Natural killer cell (primary cell): ENCODE results near the gene AHDC1. TPM values are rescaled to one million over a fixed set of nuclear protein-coding genes. Genes with fewer than 3 reads are reported as not detected.

Experiments
- ATAC-seq, 3 donors: fragments of 150-1000 bp in 2 of 3; fragments of 200-7000 bp in 1 of 3; cut with Tn5 transposase; 1 replicate in 1 of 3; 2 replicates in 2 of 3; pipeline ENCODE4 v1.10.0; 2021; ENCODE audit warnings: mild to moderate bottlenecking in 2 of 3, moderate library complexity in 2 of 3
- DNase-seq, 2 donors: peaks; one replicate each; pipeline versions ENCODE4 v3.0.0 to v3.0.0-alpha.2; 2013 to 2021; ENCODE audit warnings: mixed read lengths in 1 of 2
- H3K27ac ChIP-seq: one replicate; pipeline ENCODE4 v1.5.1; 2013; ENCODE audit warnings: mild to moderate bottlenecking, low read length
- H3K27me3 ChIP-seq: one replicate; pipeline ENCODE4 v1.6.1; 2013; ENCODE audit warnings: low read length; ENCODE audit not compliant: control insufficient read depth, insufficient read depth
- H3K36me3 ChIP-seq: one replicate; pipeline ENCODE4 v1.6.1; 2013; ENCODE audit warnings: low read length; ENCODE audit not compliant: control insufficient read depth, insufficient read depth
- H3K4me1 ChIP-seq: one replicate; pipeline ENCODE4 v1.6.1; 2013; ENCODE audit warnings: low read length; ENCODE audit not compliant: control insufficient read depth, insufficient read depth
- H3K4me3 ChIP-seq: one replicate; pipeline ENCODE4 v1.5.1; 2013; ENCODE audit warnings: low read length
- H3K9me3 ChIP-seq: one replicate; pipeline ENCODE4 v1.6.1; 2013; ENCODE audit warnings: low read length; ENCODE audit not compliant: control insufficient read depth, insufficient read depth
- H3K27ac Mint-ChIP-seq, 2 donors: one replicate each; pipeline ENCODE4 v1.8.0; 2022; ENCODE audit warnings: mild to moderate bottlenecking in 2 of 2, mixed read lengths in 2 of 2, moderate library complexity in 1 of 2
- H3K27me3 Mint-ChIP-seq, 2 donors: one replicate each; pipeline ENCODE4 v1.8.0; 2022; ENCODE audit warnings: low read depth in 2 of 2, mixed read lengths in 2 of 2
- H3K36me3 Mint-ChIP-seq: one replicate; pipeline ENCODE4 v1.8.0; 2022; ENCODE audit warnings: mixed read lengths
- H3K4me1 Mint-ChIP-seq, 2 donors: one replicate each; pipeline ENCODE4 v1.8.0; 2022; ENCODE audit warnings: mixed read lengths in 2 of 2
- H3K4me3 Mint-ChIP-seq: one replicate; pipeline ENCODE4 v1.8.0; 2022; ENCODE audit warnings: mild to moderate bottlenecking, moderate library complexity, mixed read lengths
- H3K9me3 Mint-ChIP-seq, 2 donors: one replicate each; pipeline ENCODE4 v1.8.0; 2022; ENCODE audit warnings: mixed read lengths in 2 of 2
- WGBS: methylation state at CpG from one replicate; pipeline ENCODE4 v1.1.7; 2013; ENCODE audit warnings: missing lambda C conversion rate; ENCODE audit not compliant: insufficient coverage; 5-methylcytosine and 5-hydroxymethylcytosine counted together
- intact Hi-C: fragments of 100-400 bp; cut with micrococcal nuclease; formaldehyde crosslinking; loops from one replicate; pipeline ENCODE4 v1.14.2; 2022
- total RNA-seq, 4 donors: library from RNA; stranded (reverse); fragments of 120-200 nt in 1 of 4; gene quantifications; one replicate each; pipeline versions ENCODE4 v1.2.3 to v1.2.4, GENCODE V29; 2013 to 2022
- TF ChIP-seq, protein P1 (sequence below): fragments of 200-600 bp; IDR thresholded peaks from one replicate; pipeline ENCODE4 v1.8.0; 2022; ENCODE audit warnings: antibody characterized with exemption

Gene AHDC1
- total RNA-seq, 3 donors from 2014 or later (not counting 1 experiment from before 2014, with no cell fraction given), result 39.6 to 67.0 (median 47.0) TPM

DNA sequence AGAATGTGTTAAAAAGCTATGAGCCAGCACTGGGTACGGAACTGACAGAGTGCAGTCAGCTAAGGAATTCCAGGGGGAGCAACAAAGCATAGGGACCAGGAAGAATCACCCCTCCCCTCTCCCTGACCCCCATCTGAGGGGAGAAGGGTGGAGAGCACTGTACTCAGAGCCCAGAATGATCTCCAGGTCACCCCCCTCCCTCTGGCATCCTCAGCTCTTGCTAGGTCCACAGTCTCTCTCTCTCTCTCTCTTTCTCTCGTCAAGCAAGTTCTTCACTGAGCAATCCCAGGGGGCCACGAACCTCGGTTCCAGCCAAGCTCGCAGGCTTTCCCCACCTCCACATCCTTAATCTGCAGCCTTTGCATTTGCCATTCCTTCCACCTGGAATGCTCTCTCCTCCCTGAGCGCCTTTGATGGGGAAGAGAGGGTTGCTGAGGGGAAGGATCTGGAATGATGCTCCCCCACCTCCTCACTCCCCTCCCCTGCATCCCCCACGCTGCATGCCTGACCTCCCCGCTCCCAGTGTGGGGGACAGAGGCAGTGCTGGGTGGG lies 107.3 kb downstream of the AHDC1 start:
- no peak for DNase-seq
- Histone ChIP-seq H3K9me3 (no peaks in the 10 kb centered on the region), H3K36me3 (no peaks in the 10 kb centered on the region), H3K4me1 (peaks cover 7% of the 10 kb centered on the region), H3K4me3 (no peak overlapping the region), H3K27me3 (no peaks in the 10 kb centered on the region), H3K27ac (no peak overlapping the region)
- ATAC-seq, result no peak
- TF ChIP-seq, protein P1, sequence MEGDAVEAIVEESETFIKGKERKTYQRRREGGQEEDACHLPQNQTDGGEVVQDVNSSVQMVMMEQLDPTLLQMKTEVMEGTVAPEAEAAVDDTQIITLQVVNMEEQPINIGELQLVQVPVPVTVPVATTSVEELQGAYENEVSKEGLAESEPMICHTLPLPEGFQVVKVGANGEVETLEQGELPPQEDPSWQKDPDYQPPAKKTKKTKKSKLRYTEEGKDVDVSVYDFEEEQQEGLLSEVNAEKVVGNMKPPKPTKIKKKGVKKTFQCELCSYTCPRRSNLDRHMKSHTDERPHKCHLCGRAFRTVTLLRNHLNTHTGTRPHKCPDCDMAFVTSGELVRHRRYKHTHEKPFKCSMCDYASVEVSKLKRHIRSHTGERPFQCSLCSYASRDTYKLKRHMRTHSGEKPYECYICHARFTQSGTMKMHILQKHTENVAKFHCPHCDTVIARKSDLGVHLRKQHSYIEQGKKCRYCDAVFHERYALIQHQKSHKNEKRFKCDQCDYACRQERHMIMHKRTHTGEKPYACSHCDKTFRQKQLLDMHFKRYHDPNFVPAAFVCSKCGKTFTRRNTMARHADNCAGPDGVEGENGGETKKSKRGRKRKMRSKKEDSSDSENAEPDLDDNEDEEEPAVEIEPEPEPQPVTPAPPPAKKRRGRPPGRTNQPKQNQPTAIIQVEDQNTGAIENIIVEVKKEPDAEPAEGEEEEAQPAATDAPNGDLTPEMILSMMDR, result no peak
- intact Hi-C loops, result no loop called here
- H3K27ac Mint-ChIP-seq, result no peak overlapping the region
- WGBS, result 59% methylated on average over 3 of the region's 8 CpGs
- no peak overlapping the region for H3K4me3 Mint-ChIP-seq
- no peaks in the 10 kb centered on the region for H3K4me1 Mint-ChIP-seq
- no peaks in the 10 kb centered on the region for H3K36me3 Mint-ChIP-seq
- H3K27me3 Mint-ChIP-seq, result peaks cover 0 to 5% of the 10 kb centered on the region in 2 donors
- no peaks in the 10 kb centered on the region for H3K9me3 Mint-ChIP-seq

DNA sequence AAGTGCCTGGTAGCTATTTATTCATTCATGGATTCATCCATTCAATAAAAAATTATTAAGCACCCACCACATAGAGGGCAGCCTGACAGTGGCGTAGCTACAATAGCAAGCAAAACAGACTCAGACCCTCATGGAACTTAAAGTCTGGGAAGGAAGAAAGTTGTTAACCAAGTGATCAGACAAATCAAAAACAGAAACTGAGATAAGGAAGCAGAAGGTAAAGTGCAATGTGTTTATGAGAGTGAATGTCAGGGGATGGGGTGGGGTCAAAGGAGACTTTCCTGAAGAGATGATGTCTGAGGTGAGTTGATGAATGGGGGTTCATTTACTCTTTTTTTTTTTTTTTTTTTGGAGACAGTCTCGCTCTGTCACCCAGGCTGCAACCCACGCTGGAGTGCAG lies 111.1 kb downstream of the AHDC1 start:
- Mint-ChIP-seq H3K9me3 (no peaks in the 10 kb centered on the region), H3K4me3 (no peak overlapping the region), H3K27me3 (peaks cover 0 to 5% of the 10 kb centered on the region in 2 donors), H3K36me3 (no peaks in the 10 kb centered on the region), H3K27ac (no peak overlapping the region), H3K4me1 (peaks cover 26 to 28% of the 10 kb centered on the region in 2 donors)
- WGBS, result 96% methylated on average over 3 of the region's 3 CpGs
- no peak overlapping the region for H3K27ac ChIP-seq
- H3K9me3 ChIP-seq, result no peaks in the 10 kb centered on the region
- ATAC-seq, result no peak
- H3K36me3 ChIP-seq, result no peaks in the 10 kb centered on the region
- no peak for DNase-seq
- no peaks in the 10 kb centered on the region for H3K27me3 ChIP-seq
- intact Hi-C loops, result loop anchor here (5.0 kb wide), 2 partner anchors 75 to 115 kb away; no protein-coding TSS in a partner anchor
- TF ChIP-seq, protein P1, result no peak
- no peak overlapping the region for H3K4me3 ChIP-seq
- peaks cover 27% of the 10 kb centered on the region for H3K4me1 ChIP-seq

DNA sequence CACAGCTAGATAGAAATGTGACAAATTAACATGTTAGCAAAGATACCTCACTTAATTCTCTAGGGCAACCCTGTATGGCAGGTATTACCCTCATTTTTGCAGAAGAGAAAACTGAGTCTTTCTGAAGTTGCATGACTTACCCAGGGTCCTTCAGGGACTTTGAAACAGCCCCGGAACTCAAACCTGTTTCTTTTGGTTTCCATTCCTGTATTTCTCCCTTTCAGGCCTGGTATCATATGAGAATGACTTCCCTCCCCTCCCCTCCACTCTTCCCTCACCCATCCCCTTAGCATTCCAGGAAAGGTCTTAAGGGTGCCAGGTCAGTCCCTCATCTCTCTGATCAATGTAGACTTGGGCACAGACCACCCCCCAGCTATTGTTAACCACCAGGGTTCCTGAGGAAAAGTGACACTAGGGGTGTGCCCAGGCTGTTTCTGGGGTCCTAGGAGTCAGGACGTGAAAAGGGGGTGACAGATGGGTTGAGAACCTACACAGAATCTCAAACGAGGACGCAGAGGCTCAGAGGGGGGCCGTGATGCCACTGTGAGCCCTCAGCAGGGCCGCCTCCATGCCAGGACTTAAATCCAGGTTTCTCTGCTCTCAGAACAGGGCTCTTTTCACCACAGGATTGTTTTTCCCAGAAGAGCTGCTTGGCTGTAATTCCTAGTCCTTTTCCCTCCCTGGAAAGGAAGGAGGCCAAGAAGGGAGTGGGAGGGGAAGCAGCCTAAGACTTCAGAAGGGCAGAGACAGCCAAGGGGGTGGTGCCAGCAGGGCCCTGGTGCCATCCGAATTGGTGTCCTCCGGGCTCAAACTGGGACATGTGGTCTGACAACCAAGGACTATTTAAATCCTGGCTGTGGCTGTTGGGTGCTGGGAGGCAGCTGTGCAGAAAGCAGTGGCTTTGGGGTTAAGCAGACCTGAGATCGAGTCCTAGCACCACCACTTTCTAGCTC lies 111.9 kb downstream of the AHDC1 start:
- Mint-ChIP-seq H3K9me3 (no peaks in the 10 kb centered on the region), H3K36me3 (no peaks in the 10 kb centered on the region), H3K4me1 (peaks cover 27 to 29% of the 10 kb centered on the region in 2 donors), H3K4me3 (no peak overlapping the region), H3K27ac (no peak overlapping the region), H3K27me3 (peaks cover 0 to 5% of the 10 kb centered on the region in 2 donors)
- H3K27me3 ChIP-seq, result no peaks in the 10 kb centered on the region
- H3K9me3 ChIP-seq, result no peaks in the 10 kb centered on the region
- DNase-seq (no peak), ATAC-seq (no peak)
- H3K4me1 ChIP-seq, result peaks cover 27% of the 10 kb centered on the region
- peak overlapping the region; percentile 20 for H3K27ac ChIP-seq
- H3K4me3 ChIP-seq, result no peak overlapping the region
- no peaks in the 10 kb centered on the region for H3K36me3 ChIP-seq
- 74% methylated on average over 8 of the region's 9 CpGs for WGBS
- TF ChIP-seq, protein P1, result no peak
- intact Hi-C loops, result loop anchor here (5.0 kb wide), 2 partner anchors 75 to 115 kb away; no protein-coding TSS in a partner anchor
